IMR-90 (cell line): ENCODE measurements around the gene HYOU1. TPM values are rescaled to one million over a fixed set of nuclear protein-coding genes. Genes with fewer than 3 reads are reported as not detected.

ENCODE experiments used
- ATAC-seq: fragments of 200-7000 bp; cut with Tn5 transposase; 2 replicates; pipeline ENCODE4 v1.9.1; 2020; ENCODE audit warnings: low read depth, mild to moderate bottlenecking, moderate library complexity
- BruUV-seq: library from RNA; stranded (reverse); fragments of 400-500 nt; replicated peaks from 2 replicates; lab custom pipeline; 2021; lab: Mats Ljungman, UMichigan
- CTCF ChIA-PET: fragments of 300-600 bp; formaldehyde crosslinking; extraction: SDS; loops from one replicate; lab custom pipeline; 2021; ENCODE audit warnings: antibody characterized with exemption; lab: Yijun Ruan, JAX
- POLR2A ChIA-PET: fragments of 300-600 bp; sonication (Branson Sonifier 250); formaldehyde crosslinking; loops from one replicate; lab custom pipeline; 2022; ENCODE audit warnings: antibody characterized with exemption; ENCODE audit not compliant: unreplicated experiment; lab: Charles Lee
- DNase-seq: peaks from one replicate; pipeline ENCODE4 v3.0.0; 2013
- H2AFZ ChIP-seq: replicated peaks from 2 replicates; pipeline ENCODE3; 2013; ENCODE audit warnings: low read length, mild to moderate bottlenecking; ENCODE audit not compliant: poor library complexity
- H2AK5ac ChIP-seq: 2 replicates; pipeline ENCODE4 v1.6.1; 2013; ENCODE audit warnings: low read depth, low read length, inconsistent platforms
- H2AK9ac ChIP-seq: replicated peaks from 2 replicates; pipeline ENCODE3; 2013; ENCODE audit warnings: mild to moderate bottlenecking, low read depth, low read length, moderate library complexity; ENCODE audit not compliant: poor library complexity
- H2BK120ac ChIP-seq: 2 replicates; pipeline ENCODE4 v1.6.1; 2013; ENCODE audit warnings: low read depth, low read length, inconsistent platforms
- H2BK15ac ChIP-seq: 3 replicates; pipeline ENCODE4 v1.6.1; 2013; ENCODE audit warnings: low read depth, low read length, inconsistent platforms
- H2BK20ac ChIP-seq: 2 replicates; pipeline ENCODE4 v1.6.1; 2013; ENCODE audit warnings: low read depth, mild to moderate bottlenecking, inconsistent platforms, low read length, moderate library complexity
- H2BK5ac ChIP-seq: 2 replicates; pipeline ENCODE4 v1.6.1; 2013; ENCODE audit warnings: mild to moderate bottlenecking, low read depth, low read length, inconsistent platforms; ENCODE audit not compliant: poor library complexity, severe bottlenecking
- H3K14ac ChIP-seq: replicated peaks from 2 replicates; pipeline ENCODE4 v1.6.1; 2013; ENCODE audit warnings: low read depth, low read length, inconsistent platforms
- H3K18ac ChIP-seq: 2 replicates; pipeline ENCODE4 v1.6.1; 2013; ENCODE audit warnings: low read depth, low read length, control low read depth
- H3K23ac ChIP-seq: 2 replicates; pipeline ENCODE4 v1.6.1; 2013; ENCODE audit warnings: low read depth, low read length, inconsistent platforms
- H3K27ac ChIP-seq: 2 replicates; pipeline ENCODE4 v1.5.1; 2013; ENCODE audit warnings: mild to moderate bottlenecking, control low read depth, low read length; ENCODE audit not compliant: insufficient read depth
- H3K27me3 ChIP-seq: 2 replicates; pipeline ENCODE4 v1.6.1; 2013; ENCODE audit warnings: low read length; ENCODE audit not compliant: control insufficient read depth, insufficient read depth
- H3K36me3 ChIP-seq: 2 replicates; pipeline ENCODE4 v1.6.1; 2013; ENCODE audit warnings: low read length, mixed read lengths; ENCODE audit not compliant: control insufficient read depth, insufficient read depth
- H3K4ac ChIP-seq: 2 replicates; pipeline ENCODE4 v1.6.1; 2013; ENCODE audit warnings: low read depth, low read length, inconsistent platforms
- H3K4me1 ChIP-seq: 2 replicates; pipeline ENCODE4 v1.6.1; 2013; ENCODE audit warnings: low read length, mixed read lengths; ENCODE audit not compliant: control insufficient read depth, insufficient read depth
- H3K4me2 ChIP-seq: 2 replicates; pipeline ENCODE4 v1.6.1; 2013; ENCODE audit warnings: low read depth, mild to moderate bottlenecking, control low read depth, low read length, moderate library complexity
- H3K4me3 ChIP-seq: 2 replicates; pipeline ENCODE4 v1.5.1; 2013; ENCODE audit warnings: low read depth, mild to moderate bottlenecking, control low read depth, low read length, moderate library complexity; ENCODE audit not compliant: insufficient read depth
- H3K56ac ChIP-seq: 2 replicates; pipeline ENCODE4 v1.6.1; 2013; ENCODE audit warnings: low read length, inconsistent platforms; ENCODE audit not compliant: insufficient read depth; ENCODE audit errors: extremely low read depth
- H3K79me1 ChIP-seq, 2 experiments: 2 replicates each; pipeline ENCODE4 v1.6.1; 2013; ENCODE audit warnings: low read length in 2 of 2, inconsistent platforms in 1 of 2, low read depth in 1 of 2
- H3K9ac ChIP-seq: 2 replicates; pipeline ENCODE4 v1.6.1; 2013; ENCODE audit warnings: low read depth, low read length, control low read depth
- H3K9me1 ChIP-seq: 2 replicates; pipeline ENCODE4 v1.6.1; 2013; ENCODE audit warnings: low read length, inconsistent platforms; ENCODE audit not compliant: insufficient read depth
- H3K9me3 ChIP-seq: 2 replicates; pipeline ENCODE4 v1.6.1; 2013; ENCODE audit warnings: low read length; ENCODE audit not compliant: control insufficient read depth, insufficient read depth
- H4K20me1 ChIP-seq: 2 replicates; pipeline ENCODE4 v1.6.1; 2013; ENCODE audit warnings: low read length, inconsistent platforms; ENCODE audit not compliant: insufficient read depth
- H4K5ac ChIP-seq: 2 replicates; pipeline ENCODE4 v1.6.1; 2013; ENCODE audit warnings: mild to moderate bottlenecking, low read depth, low read length, control low read depth
- H4K8ac ChIP-seq, 2 experiments: 2 replicates each; pipeline ENCODE4 v1.6.1; 2013; ENCODE audit warnings: low read depth in 2 of 2, low read length in 2 of 2, control low read depth in 1 of 2, inconsistent platforms in 1 of 2
- H4K91ac ChIP-seq: 2 replicates; pipeline ENCODE4 v1.6.1; 2013; ENCODE audit warnings: low read depth, low read length, inconsistent platforms; ENCODE audit not compliant: insufficient read depth
- FOS ChIP-seq: fragments of 150-350 bp; IDR thresholded peaks from 2 replicates; pipeline ENCODE4 v1.6.1; 2016; ENCODE audit warnings: low read depth, low read length
- MAFK ChIP-seq: IDR thresholded peaks from 2 replicates; pipeline ENCODE4 v1.6.1; 2012; ENCODE audit warnings: low read depth, low read length, improper control_type of control experiment
- NFE2L2 ChIP-seq: fragments of 150-350 bp; IDR thresholded peaks from 2 replicates; pipeline ENCODE4 v1.6.1; 2016; ENCODE audit warnings: low read depth, mild to moderate bottlenecking, low read length
- RAD21 ChIP-seq: IDR thresholded peaks from 2 replicates; pipeline ENCODE4 v1.6.1; 2012; ENCODE audit warnings: low read length, improper control_type of control experiment
- RCOR1 ChIP-seq: IDR thresholded peaks from 2 replicates; pipeline ENCODE4 v1.6.1; 2012; ENCODE audit warnings: mild to moderate bottlenecking, low read length, improper control_type of control experiment; ENCODE audit not compliant: insufficient replicate concordance
- SMC3 ChIP-seq: fragments of 150-350 bp; IDR thresholded peaks from 2 replicates; pipeline ENCODE4 v1.6.1; 2016; ENCODE audit warnings: low read depth, mild to moderate bottlenecking, antibody characterized with exemption, low read length, moderate library complexity
- WGBS, 2 experiments: methylation state at CpG; one replicate each; pipeline versions ENCODE4 v1.1.5 to v1.1.7; 2013; ENCODE audit warnings: missing lambda C conversion rate in 2 of 2; ENCODE audit not compliant: insufficient read length in 1 of 2; ENCODE audit errors: extremely low coverage in 2 of 2; 5-methylcytosine and 5-hydroxymethylcytosine counted together
- dilution Hi-C: fragments of 300-500 bp; cut with HindIII; formaldehyde crosslinking; loops from one replicate; pipeline ENCODE4 v1.14.3; 2018; ENCODE audit warnings: low sequenced_read_pairs; ENCODE audit not compliant: unreplicated experiment
- in situ Hi-C: fragments of 300-500 bp; cut with MboI; formaldehyde crosslinking; loops from 3 replicates; pipeline ENCODE4 v1.14.3; 2019; ENCODE audit warnings: low sequenced_read_pairs, inconsistent platforms, mixed read lengths
- intact Hi-C: fragments of 100-400 bp; cut with micrococcal nuclease; formaldehyde crosslinking; loops from 2 replicates; pipeline ENCODE4 v1.10.0; 2022
- polyA plus RNA-seq, 3 experiments: library from polyadenylated mRNA; depleted of rRNA; stranded (reverse); fragments of >200 nt; gene quantifications; 2 replicates each; pipeline ENCODE4 v1.2.3, GENCODE V29; 2012; ENCODE audit warnings: low replicate concordance in 1 of 3
- total RNA-seq: library from RNA; depleted of rRNA; stranded (reverse); fragments of >200 nt; gene quantifications from 2 replicates; pipeline ENCODE4 v1.2.3, GENCODE V29; 2012
- TF ChIP-seq, protein P1 (sequence below): fragments of 150-350 bp; IDR thresholded peaks from 2 replicates; pipeline ENCODE4 v1.6.1; 2016; ENCODE audit warnings: low read depth, mild to moderate bottlenecking, low read length, moderate library complexity, borderline replicate concordance

Gene HYOU1
- total and polyA plus RNA-seq, 2 of the 4 experiments (the other 2 are of a cell fraction), result 117 to 181 TPM

DNA sequence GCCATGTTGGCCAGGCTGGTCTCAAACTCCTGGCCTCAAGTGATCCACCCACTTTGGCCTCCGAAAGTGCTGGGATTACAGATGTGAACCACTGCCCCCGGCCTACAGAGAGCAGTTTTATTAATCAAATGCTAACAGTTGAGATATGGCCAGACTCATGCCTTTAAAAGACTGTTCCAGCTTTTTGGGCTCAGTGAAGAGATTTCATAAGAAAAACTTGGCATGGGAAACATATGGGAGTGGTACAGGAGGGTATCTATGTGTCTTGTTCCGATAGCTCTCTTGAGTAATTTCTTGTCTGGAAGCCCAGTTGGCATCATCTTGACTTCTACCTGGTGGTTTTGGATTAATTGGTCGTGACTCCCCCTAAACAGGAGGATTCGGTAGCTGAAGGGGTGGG, 18.1 kb downstream of the HYOU1 start:
- H3K27me3 ChIP-seq, result no peaks in the 10 kb centered on the region
- H3K4me1 ChIP-seq, result no peaks in the 10 kb centered on the region
- no peak overlapping the region for H2BK20ac ChIP-seq
- H4K5ac ChIP-seq, result no peak overlapping the region
- POLR2A ChIA-PET, result no interaction called here
- no peak overlapping the region for H2BK15ac ChIP-seq
- dilution Hi-C loops, result no loop called here
- no peak overlapping the region for H3K18ac ChIP-seq
- in situ Hi-C loops, result no loop called here
- no peak overlapping the region for H3K4me3 ChIP-seq
- H3K56ac ChIP-seq, result no peak overlapping the region
- ATAC-seq (no peak), DNase-seq (no peak)
- no peak overlapping the region for H2BK5ac ChIP-seq
- no peak overlapping the region for H3K4ac ChIP-seq
- H3K9ac ChIP-seq, result no peak overlapping the region
- no peak overlapping the region for H2AK5ac ChIP-seq
- BruUV-seq, result no TSS peak
- CTCF ChIA-PET, result no interaction called here
- no peak overlapping the region for H4K8ac ChIP-seq
- 83% methylated on average over 3 of the region's 5 CpGs; no CpG with 5 or more reads in 1 of the 2 experiments for WGBS, 2 experiments
- no peak overlapping the region for H3K23ac ChIP-seq
- no peak overlapping the region for H4K91ac ChIP-seq
- no peaks in the 10 kb centered on the region for H3K9me1 ChIP-seq
- H2BK120ac ChIP-seq, result no peak overlapping the region
- no peaks in the 10 kb centered on the region for H3K79me1 ChIP-seq
- H3K36me3 ChIP-seq, result no peaks in the 10 kb centered on the region; the same call in 1 of the 2 replicates
- H3K4me2 ChIP-seq, result no peak overlapping the region
- no peak overlapping the region for H3K27ac ChIP-seq
- intact Hi-C loops, result no loop called here
- H3K9me3 ChIP-seq, result no peaks in the 10 kb centered on the region
- no peak overlapping the region for H3K14ac ChIP-seq
- no peak overlapping the region for H2AK9ac ChIP-seq
- no peak overlapping the region for H2AFZ ChIP-seq
- TF ChIP-seq RAD21 (no peak), MAFK (no peak), SMC3 (no peak), FOS (no peak), NFE2L2 (no peak), RCOR1 (no peak)
- TF ChIP-seq, protein P1, sequence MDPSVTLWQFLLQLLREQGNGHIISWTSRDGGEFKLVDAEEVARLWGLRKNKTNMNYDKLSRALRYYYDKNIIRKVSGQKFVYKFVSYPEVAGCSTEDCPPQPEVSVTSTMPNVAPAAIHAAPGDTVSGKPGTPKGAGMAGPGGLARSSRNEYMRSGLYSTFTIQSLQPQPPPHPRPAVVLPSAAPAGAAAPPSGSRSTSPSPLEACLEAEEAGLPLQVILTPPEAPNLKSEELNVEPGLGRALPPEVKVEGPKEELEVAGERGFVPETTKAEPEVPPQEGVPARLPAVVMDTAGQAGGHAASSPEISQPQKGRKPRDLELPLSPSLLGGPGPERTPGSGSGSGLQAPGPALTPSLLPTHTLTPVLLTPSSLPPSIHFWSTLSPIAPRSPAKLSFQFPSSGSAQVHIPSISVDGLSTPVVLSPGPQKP, result no peak
- no peaks in the 10 kb centered on the region for H4K20me1 ChIP-seq
